ENCODE results near the gene LAMC1.
A peak's percentile ranks its signal among the peaks of the same experiment; 100 is the strongest.

Gene LAMC1

GRCh38 chr1:183023601-183024316 lies 539 bp downstream of the LAMC1 start:
- in situ Hi-C loops (cut with HindIII; ENCODE audit: low sequenced_read_pairs) = no loop called here
- H3K4me3 ChIP-seq (ENCODE audit: low read depth, low read length) = peak overlapping the region; percentile 90
- peak; percentile 64 for TF ChIP-seq CTCF (IDR thresholded peaks at IDR 0.05; ENCODE audit: low read depth, low read length)
- DNase-seq (ENCODE audit: low read depth, low spot score) = peak; percentile 58

- peak; percentile 39 for DNase-seq (ENCODE audit: low read depth, low spot score)
- TF ChIP-seq CTCF (IDR thresholded peaks at IDR 0.05; ENCODE audit: low read depth, low read length) = no peak
- peak overlapping the region; percentile 90 for H3K4me3 ChIP-seq (ENCODE audit: low read depth, low read length)
- in situ Hi-C loops (cut with HindIII; ENCODE audit: low sequenced_read_pairs) = no loop called here
Observed at GRCh38 chr1:183024317-183025009, 1.2 kb downstream of the LAMC1 start.

GRCh38 chr1:183025010-183025337 lies 1.8 kb downstream of the LAMC1 start:
- TF ChIP-seq CTCF (IDR thresholded peaks at IDR 0.05; ENCODE audit: low read depth, low read length) = no peak
- H3K4me3 ChIP-seq (ENCODE audit: low read depth, low read length) = peak overlapping the region; percentile 90
- DNase-seq (ENCODE audit: low read depth, low spot score) = peak; percentile 33
- in situ Hi-C loops (cut with HindIII; ENCODE audit: low sequenced_read_pairs) = no loop called here

- in situ Hi-C loops (cut with HindIII; ENCODE audit: low sequenced_read_pairs) = no loop called here
- H3K4me3 ChIP-seq (ENCODE audit: low read depth, low read length) = peak overlapping the region; percentile 90
- no peak for TF ChIP-seq CTCF (IDR thresholded peaks at IDR 0.05; ENCODE audit: low read depth, low read length)
- peak; percentile 33 for DNase-seq (ENCODE audit: low read depth, low spot score)
Observed at GRCh38 chr1:183025782-183026774, 2.9 kb downstream of the LAMC1 start.

- in situ Hi-C loops (cut with HindIII; ENCODE audit: low sequenced_read_pairs) = no loop called here
- no peak for DNase-seq (ENCODE audit: low read depth, low spot score)
- no peak for TF ChIP-seq CTCF (IDR thresholded peaks at IDR 0.05; ENCODE audit: low read depth, low read length)
- no peak overlapping the region for H3K4me3 ChIP-seq (ENCODE audit: low read depth, low read length)
Observed at GRCh38 chr1:183027031-183027430, 3.8 kb downstream of the LAMC1 start.

GRCh38 chr1:183027791-183028190 lies 4.6 kb downstream of the LAMC1 start:
- no peak for TF ChIP-seq CTCF (IDR thresholded peaks at IDR 0.05; ENCODE audit: low read depth, low read length)
- in situ Hi-C loops (cut with HindIII; ENCODE audit: low sequenced_read_pairs) = no loop called here
- DNase-seq (ENCODE audit: low read depth, low spot score) = no peak
- H3K4me3 ChIP-seq (ENCODE audit: low read depth, low read length) = no peak overlapping the region

Measured in astrocyte of the spinal cord (primary cell).